Measurements from ENCODE around the gene SOAT1.

DNA sequence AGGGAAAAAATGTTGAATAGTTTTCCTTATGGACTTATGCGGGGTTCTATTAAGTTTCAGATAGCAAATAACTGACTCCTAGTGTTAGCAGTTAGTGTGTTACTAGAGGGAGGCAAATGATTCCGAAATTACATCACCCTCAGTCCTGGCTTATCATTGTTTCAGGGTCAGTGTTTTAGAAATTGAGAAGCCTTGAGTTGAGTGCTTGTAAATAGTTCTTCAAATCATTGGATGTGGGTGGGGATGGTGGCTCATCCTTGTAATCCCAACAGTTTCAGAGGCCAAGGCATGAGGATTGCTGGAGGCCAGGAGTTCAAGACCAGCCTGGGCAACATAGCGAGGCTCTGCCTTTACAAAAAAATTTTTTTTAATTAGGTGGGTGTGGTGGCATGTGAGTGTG, 21.3 kb downstream of the SOAT1 start:
- TF ChIP-seq CTCF (conservative IDR thresholded peaks at IDR 0.05 in 1 of 2, IDR thresholded peaks at IDR 0.05 in 1 of 2; ENCODE audit: extremely low read depth in 1 of 2, insufficient read depth in 1 of 2, low read depth in 1 of 2, low read length in 2 of 2) = no peak
- TF ChIP-seq EZH2 (IDR thresholded peaks at IDR 0.05; ENCODE audit: borderline replicate concordance, low read length) = no peak
